RWPE2 (cell line): ENCODE measurements around the gene PYGM.

ENCODE experiments used
- ATAC-seq: fragments of 200-7000 bp; cut with Tn5 transposase; 3 replicates; pipeline ENCODE4 v1.9.1; 2021; ENCODE audit warnings: low read depth
- DNase-seq: peaks from one replicate; pipeline ENCODE4 v3.0.0-alpha.2; 2020; ENCODE audit warnings: low spot score
- H3K27ac ChIP-seq: fragments of 450-650 bp; 2 replicates; pipeline ENCODE4 v1.5.1; 2017; ENCODE audit warnings: mild to moderate bottlenecking; ENCODE audit not compliant: poor library complexity, severe bottlenecking
- H3K27me3 ChIP-seq: fragments of 250-450 bp; sonication (Bioruptor Pico); 2 replicates; pipeline ENCODE4 v1.5.1; 2021; ENCODE audit warnings: mild to moderate bottlenecking, moderate library complexity; ENCODE audit not compliant: insufficient read depth, poor library complexity, severe bottlenecking
- H3K36me3 ChIP-seq: fragments of 250-450 bp; sonication (Bioruptor Pico); 2 replicates; pipeline ENCODE4 v1.5.1; 2020; ENCODE audit warnings: low read depth, mild to moderate bottlenecking, moderate library complexity
- H3K4me1 ChIP-seq: fragments of 250-450 bp; sonication (Bioruptor Pico); 2 replicates; pipeline ENCODE4 v1.5.1; 2021; ENCODE audit warnings: mild to moderate bottlenecking, moderate library complexity; ENCODE audit not compliant: insufficient read depth, poor library complexity, severe bottlenecking
- H3K4me3 ChIP-seq: fragments of 250-450 bp; sonication (Bioruptor Pico); 2 replicates; pipeline ENCODE4 v1.5.1; 2021; ENCODE audit warnings: mild to moderate bottlenecking, moderate library complexity; ENCODE audit not compliant: severe bottlenecking
- H3K9me3 ChIP-seq: fragments of 250-450 bp; sonication (Bioruptor Pico); 2 replicates; pipeline ENCODE4 v1.5.1; 2021; ENCODE audit warnings: mild to moderate bottlenecking, moderate library complexity; ENCODE audit not compliant: severe bottlenecking
- CTCF ChIP-seq: fragments of 450-650 bp; IDR thresholded peaks from one replicate; pipeline ENCODE4 v1.5.1; 2017; ENCODE audit warnings: mild to moderate bottlenecking, moderate library complexity; ENCODE audit not compliant: poor library complexity, severe bottlenecking

Gene PYGM

GRCh38 chr11:64713781-64714363 lies 45.9 kb downstream of the PYGM start:
- Histone ChIP-seq H3K27ac (no peak overlapping the region), H3K27me3 (peaks cover 52% of the 10 kb centered on the region), H3K36me3 (no peaks in the 10 kb centered on the region), H3K9me3 (no peaks in the 10 kb centered on the region), H3K4me3 (no peak overlapping the region), H3K4me1 (no peaks in the 10 kb centered on the region)
- no peak for TF ChIP-seq CTCF
- ATAC-seq (no peak), DNase-seq (no peak)

GRCh38 chr11:64713016-64713707 lies 46.6 kb downstream of the PYGM start:
- Histone ChIP-seq H3K27ac (no peak overlapping the region), H3K9me3 (no peaks in the 10 kb centered on the region), H3K4me3 (no peak overlapping the region), H3K36me3 (no peaks in the 10 kb centered on the region), H3K27me3 (peaks cover 45% of the 10 kb centered on the region), H3K4me1 (no peaks in the 10 kb centered on the region)
- no peak for TF ChIP-seq CTCF
- ATAC-seq (peak; percentile 56), DNase-seq (no peak)

- peaks cover 39% of the 10 kb centered on the region for H3K27me3 ChIP-seq
- ATAC-seq (no peak), DNase-seq (no peak)
- no peaks in the 10 kb centered on the region for H3K9me3 ChIP-seq
- no peaks in the 10 kb centered on the region for H3K36me3 ChIP-seq
- H3K4me3 ChIP-seq: no peak overlapping the region
- H3K4me1 ChIP-seq: no peaks in the 10 kb centered on the region
- no peak overlapping the region for H3K27ac ChIP-seq
- no peak for TF ChIP-seq CTCF
Observed at GRCh38 chr11:64712430-64713015, 47.3 kb downstream of the PYGM start.

GRCh38 chr11:64711956-64712362 lies 47.8 kb downstream of the PYGM start:
- Histone ChIP-seq H3K9me3 (no peaks in the 10 kb centered on the region), H3K27me3 (peaks cover 33% of the 10 kb centered on the region), H3K36me3 (no peaks in the 10 kb centered on the region), H3K4me3 (no peak overlapping the region), H3K27ac (no peak overlapping the region), H3K4me1 (no peaks in the 10 kb centered on the region)
- no peak for TF ChIP-seq CTCF
- DNase-seq (no peak), ATAC-seq (no peak)
